Measurements from ENCODE around the gene SHANK1. TPM values are rescaled to one million over a fixed set of nuclear protein-coding genes. Genes with fewer than 3 reads are reported as not detected.

SHANK1 gene
- total RNA-seq, 2 experiments from 2014 or later: not detected

- Mint-ChIP-seq H3K9me3 (ENCODE audit: insufficient read depth) (no peaks in the 10 kb centered on the region), H3K36me3 (ENCODE audit: low read depth) (no peaks in the 10 kb centered on the region), H3K27me3 (ENCODE audit: low read depth) (peaks cover 32% of the 10 kb centered on the region), H3K4me1 (ENCODE audit: low read depth) (peaks cover 33% of the 10 kb centered on the region), H3K27ac (peak overlapping the region; percentile 89), H3K4me3 (peak overlapping the region; percentile 77)
- ChIA-PET CTCF (interaction anchor here (0.8 to 1.6 kb wide), 13 partner anchors 10 to 377 kb away, joined by 3 to 15 read pairs (median 4); no protein-coding TSS in a partner anchor), POLR2A (interaction anchor here (0.6 to 1.3 kb wide), 4 partner anchors 72 to 349 kb away, joined by 3 to 6 read pairs (median 5); partner anchors contain the start of gene NR1H2)
- ATAC-seq (peak; percentile 66), DNase-seq (no peak)
Measured at GRCh38 chr19:50725218-50725910, 5.8 kb upstream of the SHANK1 start.

DNA sequence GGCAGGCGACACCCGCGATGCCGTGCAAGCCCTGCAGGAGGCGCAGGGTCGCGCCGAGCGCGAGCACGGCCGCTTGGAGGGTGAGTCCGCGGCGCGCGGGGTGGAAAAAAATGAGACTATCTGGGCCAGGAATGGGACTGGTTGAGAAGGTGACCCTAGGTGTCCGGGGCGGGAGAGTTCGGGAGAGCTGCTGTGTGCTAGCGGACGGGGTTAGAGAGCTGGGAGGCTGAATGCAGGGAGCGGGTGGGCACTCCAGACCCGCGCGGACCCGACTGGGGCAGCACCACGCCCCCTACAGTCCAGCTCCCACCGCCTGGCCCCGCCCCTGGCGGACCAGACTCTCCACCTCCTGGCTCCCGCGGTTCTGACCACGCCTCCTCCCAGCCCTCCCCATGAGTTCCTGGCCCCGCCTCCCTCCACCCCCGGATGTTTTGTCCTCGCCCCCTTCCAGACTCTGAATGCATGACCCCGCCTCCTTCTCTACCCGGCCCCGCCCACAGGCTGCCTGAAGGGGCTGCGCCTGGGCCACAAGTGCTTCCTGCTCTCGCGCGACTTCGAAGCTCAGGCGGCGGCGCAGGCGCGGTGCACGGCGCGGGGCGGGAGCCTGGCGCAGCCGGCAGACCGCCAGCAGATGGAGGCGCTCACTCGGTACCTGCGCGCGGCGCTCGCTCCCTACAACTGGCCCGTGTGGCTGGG, 5.1 kb upstream of the SHANK1 start:
- H3K27ac Mint-ChIP-seq: peak overlapping the region; percentile 89
- no peaks in the 10 kb centered on the region for H3K36me3 Mint-ChIP-seq (ENCODE audit: low read depth)
- ATAC-seq: peak; percentile 88
- no peaks in the 10 kb centered on the region for H3K9me3 Mint-ChIP-seq (ENCODE audit: insufficient read depth)
- CTCF ChIA-PET: interaction anchor here (0.8 to 1.6 kb wide), 15 partner anchors 9 to 577 kb away, joined by 3 to 15 read pairs (median 4); no protein-coding TSS in a partner anchor
- POLR2A ChIA-PET: interaction anchor here (0.6 to 1.3 kb wide), 6 partner anchors 60 to 1315 kb away, joined by 3 to 6 read pairs (median 4); partner anchors contain the start of genes NAPSA and NR1H2
- peaks cover 34% of the 10 kb centered on the region for H3K4me1 Mint-ChIP-seq (ENCODE audit: low read depth)
- H3K27me3 Mint-ChIP-seq (ENCODE audit: low read depth): peaks cover 35% of the 10 kb centered on the region
- DNase-seq: peak; percentile 99
- peak overlapping the region; percentile 77 for H3K4me3 Mint-ChIP-seq

GRCh38 chr19:50723735-50724521, 4.3 kb upstream of the SHANK1 start:
- no peak for ATAC-seq
- CTCF ChIA-PET: interaction anchor here (0.8 to 1.6 kb wide), 7 partner anchors 19 to 576 kb away, joined by 3 to 15 read pairs (median 5); no protein-coding TSS in a partner anchor
- no peak overlapping the region for H3K27ac Mint-ChIP-seq
- H3K36me3 Mint-ChIP-seq (ENCODE audit: low read depth): no peaks in the 10 kb centered on the region
- H3K27me3 Mint-ChIP-seq (ENCODE audit: low read depth): peaks cover 33% of the 10 kb centered on the region
- no peaks in the 10 kb centered on the region for H3K9me3 Mint-ChIP-seq (ENCODE audit: insufficient read depth)
- H3K4me3 Mint-ChIP-seq: peak overlapping the region; percentile 77
- POLR2A ChIA-PET: interaction anchor here (0.7 to 1.3 kb wide), 4 partner anchors 59 to 358 kb away, joined by 3 to 6 read pairs (median 6); partner anchors contain the start of gene NAPSA
- no peak for DNase-seq
- peaks cover 34% of the 10 kb centered on the region for H3K4me1 Mint-ChIP-seq (ENCODE audit: low read depth)

- DNase-seq (no peak), ATAC-seq (no peak)
- Mint-ChIP-seq H3K4me3 (peak within 1 kb of the TSS; percentile 77), H3K4me1 (ENCODE audit: low read depth) (peaks cover 29% of the 10 kb centered on the region), H3K27ac (no peak within 1 kb of the TSS), H3K27me3 (ENCODE audit: low read depth) (peaks cover 33% of the 10 kb centered on the region), H3K9me3 (ENCODE audit: insufficient read depth) (no peaks in the 10 kb centered on the region), H3K36me3 (ENCODE audit: low read depth) (no peaks in the 10 kb centered on the region)
- ChIA-PET CTCF (interaction anchor here (1.0 kb wide), 1 partner anchor 199 kb away, joined by 3 read pairs; no protein-coding TSS in a partner anchor), POLR2A (no interaction called here)
Measured at GRCh38 chr19:50723069-50723468, 3.5 kb upstream of the SHANK1 start, which contains the start of gene CLEC11A. TSS of gene CLEC11A (plus strand) at chr19:50723364. CDS start at chr19:50723526, 162 bp downstream.

DNA sequence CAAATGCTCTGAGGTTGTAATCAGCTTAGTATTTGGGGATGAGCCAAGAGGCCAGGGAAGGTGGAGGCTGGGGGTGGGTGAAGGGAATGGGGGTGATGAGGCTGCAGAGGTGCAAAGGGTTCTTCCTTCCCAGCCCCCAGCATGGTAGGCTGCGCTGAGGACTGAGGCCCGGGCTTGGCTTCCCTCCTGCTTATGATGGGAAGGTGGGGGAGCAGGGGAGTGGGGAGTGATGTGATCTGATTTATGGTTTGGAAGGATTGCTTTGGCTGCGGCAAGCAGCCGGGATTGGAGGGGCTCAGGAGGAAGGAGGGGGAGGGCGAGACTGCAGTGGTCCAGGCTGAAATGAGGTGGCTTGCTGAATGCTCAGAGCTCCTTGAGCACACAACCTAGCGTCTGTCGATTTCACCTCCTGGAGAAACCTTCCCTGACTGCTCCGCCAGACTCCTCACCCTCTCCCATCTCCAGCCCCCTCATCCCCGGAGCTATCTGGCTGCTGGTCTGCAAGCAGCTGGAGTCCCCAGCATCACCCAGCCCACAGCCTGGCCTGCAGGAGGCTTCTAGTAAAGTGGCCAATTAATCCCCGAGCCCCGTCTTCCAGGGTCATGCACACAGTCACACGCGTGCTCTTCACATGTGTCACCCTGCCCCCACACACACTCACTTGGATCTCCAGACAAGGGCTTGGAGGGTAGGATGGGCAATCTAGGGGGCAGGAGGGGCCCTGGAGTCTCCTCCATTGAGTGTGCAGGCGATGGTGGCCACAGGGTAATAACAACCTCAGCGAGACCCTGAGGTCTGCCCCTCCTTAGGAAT, 2.8 kb upstream of the SHANK1 start:
- Mint-ChIP-seq H3K36me3 (ENCODE audit: low read depth) (no peaks in the 10 kb centered on the region), H3K4me3 (no peak overlapping the region), H3K9me3 (ENCODE audit: insufficient read depth) (no peaks in the 10 kb centered on the region), H3K27me3 (ENCODE audit: low read depth) (peaks cover 39% of the 10 kb centered on the region), H3K27ac (no peak overlapping the region), H3K4me1 (ENCODE audit: low read depth) (peaks cover 23% of the 10 kb centered on the region)
- no peak for ATAC-seq
- ChIA-PET POLR2A (no interaction called here), CTCF (interaction anchor here (1.0 kb wide), 1 partner anchor 200 kb away, joined by 3 read pairs; no protein-coding TSS in a partner anchor)
- DNase-seq: no peak

DNA sequence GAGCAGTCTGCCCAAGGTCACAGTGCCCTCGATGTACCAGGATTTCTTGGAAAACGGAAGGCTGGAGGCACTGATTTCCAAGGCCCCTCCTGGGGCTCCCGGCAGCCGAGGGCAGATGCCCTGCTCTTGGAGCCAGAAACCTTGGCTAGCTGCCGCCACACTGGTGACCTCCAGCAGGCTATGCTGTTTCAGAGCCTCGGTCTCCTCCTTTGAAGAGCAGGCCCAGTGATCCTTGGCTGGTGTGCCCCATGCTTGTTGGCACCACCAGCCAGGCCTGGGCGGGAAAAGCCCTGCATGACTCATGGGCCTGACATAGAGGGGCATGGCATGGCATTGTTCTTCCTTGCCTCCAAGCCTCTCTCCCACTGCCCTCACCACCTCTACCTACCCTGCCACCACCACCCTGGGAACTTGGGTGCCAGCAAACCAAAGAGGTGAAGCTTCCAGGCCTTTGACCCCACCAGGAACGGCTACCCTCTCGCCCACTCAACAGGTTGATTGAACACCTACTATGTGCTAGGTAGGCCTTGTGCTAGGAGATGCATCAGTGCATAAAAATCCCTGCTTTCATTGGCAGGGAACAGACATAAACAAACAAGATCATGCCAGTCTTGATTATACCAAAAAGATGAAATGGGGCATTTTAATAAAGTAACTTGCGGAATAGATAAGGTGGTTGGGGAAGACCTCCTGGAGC, 2.0 kb upstream of the SHANK1 start:
- Mint-ChIP-seq H3K4me3 (no peak overlapping the region), H3K27me3 (ENCODE audit: low read depth) (peaks cover 44% of the 10 kb centered on the region), H3K4me1 (ENCODE audit: low read depth) (peaks cover 19% of the 10 kb centered on the region), H3K9me3 (ENCODE audit: insufficient read depth) (no peaks in the 10 kb centered on the region), H3K36me3 (ENCODE audit: low read depth) (no peaks in the 10 kb centered on the region), H3K27ac (no peak overlapping the region)
- ATAC-seq (no peak), DNase-seq (no peak)
- ChIA-PET POLR2A (no interaction called here), CTCF (no interaction called here)

DNA sequence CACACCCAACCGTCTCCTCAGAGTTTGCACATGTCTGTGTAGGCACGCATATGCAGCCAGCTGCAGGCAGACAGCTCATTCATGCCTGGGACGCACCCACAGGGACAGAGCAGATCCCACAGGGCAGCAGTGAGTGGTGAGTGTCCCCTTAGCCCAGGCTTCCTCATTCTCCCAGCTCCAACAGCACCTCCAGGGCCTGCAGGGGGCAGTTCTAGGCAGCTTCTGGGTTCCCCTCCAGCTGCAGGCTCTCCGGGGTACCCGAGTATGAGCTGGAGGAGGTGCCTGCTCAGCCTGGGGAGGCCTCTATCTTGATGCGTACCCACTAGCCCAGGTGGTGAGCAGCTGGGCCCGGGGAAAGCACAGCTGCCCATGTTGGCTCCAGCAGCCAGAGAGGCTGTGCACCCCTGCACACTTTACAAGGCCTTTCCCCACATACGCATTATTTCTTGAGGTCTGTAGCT, 1.3 kb upstream of the SHANK1 start:
- Mint-ChIP-seq H3K27me3 (ENCODE audit: low read depth) (peaks cover 48% of the 10 kb centered on the region), H3K27ac (no peak overlapping the region), H3K36me3 (ENCODE audit: low read depth) (no peaks in the 10 kb centered on the region), H3K4me3 (no peak overlapping the region), H3K9me3 (ENCODE audit: insufficient read depth) (no peaks in the 10 kb centered on the region), H3K4me1 (ENCODE audit: low read depth) (peaks cover 14% of the 10 kb centered on the region)
- POLR2A ChIA-PET: no interaction called here
- no peak for DNase-seq
- ATAC-seq: no peak
- CTCF ChIA-PET: interaction anchor here (1.3 kb wide), 1 partner anchor 201 kb away, joined by 3 read pairs; no protein-coding TSS in a partner anchor

DNA sequence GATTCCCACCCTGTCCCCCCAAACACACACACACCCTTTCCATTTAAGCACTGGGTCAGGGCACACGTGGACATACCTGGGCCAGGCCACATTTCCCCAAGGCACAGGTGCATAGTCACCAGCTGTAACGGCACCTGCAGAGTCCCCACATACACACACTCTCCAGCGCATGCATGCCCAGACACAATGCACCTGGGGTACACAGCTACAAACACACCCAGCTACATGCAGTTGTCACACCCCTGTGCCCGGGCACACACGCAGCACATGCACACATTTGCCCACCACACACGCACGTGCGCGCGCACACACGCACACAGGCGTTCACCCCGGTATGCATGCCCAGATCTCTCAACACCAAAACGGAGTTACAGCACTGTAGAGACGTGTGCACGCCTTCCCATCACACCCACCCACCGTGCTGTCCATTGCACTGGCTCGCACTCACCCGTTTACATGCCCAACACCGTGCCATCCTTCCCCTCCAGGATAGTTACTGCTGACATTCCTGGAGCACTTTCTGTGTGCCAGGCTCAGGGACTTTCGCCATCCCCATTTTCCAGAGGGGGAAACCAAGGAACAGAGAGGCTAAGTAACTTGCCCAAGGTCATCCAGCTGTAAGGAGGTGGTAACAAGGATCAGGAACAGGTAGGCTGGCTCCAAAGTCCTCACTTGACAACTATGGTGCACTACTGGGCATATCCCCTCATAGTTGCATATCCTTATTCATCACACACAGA, 749 bp upstream of the SHANK1 start:
- ChIA-PET CTCF (interaction anchor here (1.3 kb wide), 1 partner anchor 201 kb away, joined by 3 read pairs; no protein-coding TSS in a partner anchor), POLR2A (no interaction called here)
- Mint-ChIP-seq H3K36me3 (ENCODE audit: low read depth) (no peaks in the 10 kb centered on the region), H3K9me3 (ENCODE audit: insufficient read depth) (no peaks in the 10 kb centered on the region), H3K4me3 (no peak overlapping the region), H3K27ac (no peak overlapping the region), H3K27me3 (ENCODE audit: low read depth) (peaks cover 53% of the 10 kb centered on the region), H3K4me1 (ENCODE audit: low read depth) (peaks cover 10% of the 10 kb centered on the region)
- ATAC-seq (no peak), DNase-seq (no peak)

- ChIA-PET CTCF (interaction anchor here (0.6 kb wide), 1 partner anchor 47 kb away, joined by 3 read pairs; no protein-coding TSS in a partner anchor), POLR2A (no interaction called here)
- Mint-ChIP-seq H3K36me3 (ENCODE audit: low read depth) (no peaks in the 10 kb centered on the region), H3K4me3 (no peak overlapping the region), H3K27ac (no peak overlapping the region), H3K27me3 (ENCODE audit: low read depth) (peaks cover 58% of the 10 kb centered on the region), H3K4me1 (ENCODE audit: low read depth) (peaks cover 7% of the 10 kb centered on the region), H3K9me3 (ENCODE audit: insufficient read depth) (no peaks in the 10 kb centered on the region)
- DNase-seq: no peak
- no peak for ATAC-seq
Measured at GRCh38 chr19:50719119-50719435, 525 bp downstream of the SHANK1 start.
